GM12801 (cell line): ENCODE measurements around the gene INTS11.

Experiments used
- CTCF ChIP-seq: IDR thresholded peaks from one replicate; pipeline ENCODE4 v1.5.1; 2011; ENCODE audit warnings: control low read depth; ENCODE audit not compliant: insufficient read length; ENCODE audit errors: extremely low read depth

The INTS11 gene

GRCh38 chr1:1355416-1355815, 31.0 kb upstream of the INTS11 start:
- TF ChIP-seq CTCF, result no peak

GRCh38 chr1:1354271-1355247, 30.1 kb upstream of the INTS11 start:
- no peak for TF ChIP-seq CTCF

- TF ChIP-seq CTCF, result no peak
Observed at GRCh38 chr1:1353389-1354151, 29.1 kb upstream of the INTS11 start.

- TF ChIP-seq CTCF, result no peak
Observed at GRCh38 chr1:1352786-1353388, 28.4 kb upstream of the INTS11 start.

- TF ChIP-seq CTCF, result no peak
Observed at GRCh38 chr1:1351511-1352427, 27.3 kb upstream of the INTS11 start.

GRCh38 chr1:1349256-1350012, 25.0 kb upstream of the INTS11 start, which contains the start of gene DVL1:
Gene DVL1, minus strand, starts transcription at chr1:1349418. Its CDS starts 353 bp downstream, at chr1:1349065.
- no peak for TF ChIP-seq CTCF
